Kidney epithelial cell (primary cell): ENCODE data around the gene NOP56. TPM values are rescaled to one million over a fixed set of nuclear protein-coding genes. Genes with fewer than 3 reads are reported as not detected.

Experiments
- DNase-seq: peaks from one replicate; pipeline ENCODE4 v3.0.0-alpha.2; 2010; ENCODE audit warnings: low read depth
- H3K27me3 ChIP-seq: 2 replicates; pipeline ENCODE4 v1.6.0; 2011; ENCODE audit warnings: low read length; ENCODE audit not compliant: control insufficient read depth, insufficient read depth
- H3K36me3 ChIP-seq: 2 replicates; pipeline ENCODE4 v1.5.1; 2011; ENCODE audit warnings: low read length; ENCODE audit not compliant: control insufficient read depth, insufficient read depth
- H3K4me3 ChIP-seq: 2 replicates; pipeline ENCODE4 v1.5.1; 2011; ENCODE audit warnings: low read depth, mild to moderate bottlenecking, control low read depth, low read length
- CTCF ChIP-seq: IDR thresholded peaks from 2 replicates; pipeline ENCODE4 v1.5.1; 2011; ENCODE audit warnings: mild to moderate bottlenecking, moderate library complexity, low read length, control low read depth, inconsistent platforms; ENCODE audit not compliant: insufficient read depth, poor library complexity, severe bottlenecking
- total RNA-seq: library from RNA; depleted of rRNA; stranded (reverse); fragments of >200 nt; gene quantifications from 2 replicates; pipeline ENCODE4 v1.2.3, GENCODE V29; 2015

Gene NOP56
- total RNA-seq, 1 donor from 2014 or later, result 141 TPM

- H3K27me3 ChIP-seq, result no peaks in the 10 kb centered on the region
- H3K4me3 ChIP-seq, result peak overlapping the region; percentile 93
- no peak for TF ChIP-seq CTCF
- peaks cover 9% of the 10 kb centered on the region for H3K36me3 ChIP-seq
- no peak for DNase-seq
These were observed 508 bp downstream of the NOP56 start for GRCh38 chr20:2652724-2653555.

- TF ChIP-seq CTCF, result no peak
- peaks cover 10% of the 10 kb centered on the region for H3K36me3 ChIP-seq
- peak overlapping the region; percentile 93 for H3K4me3 ChIP-seq
- no peak for DNase-seq
- no peaks in the 10 kb centered on the region for H3K27me3 ChIP-seq
These were observed 1.3 kb downstream of the NOP56 start for GRCh38 chr20:2653556-2654383.

- H3K4me3 ChIP-seq, result peak overlapping the region; percentile 93
- TF ChIP-seq CTCF, result no peak
- H3K27me3 ChIP-seq, result no peaks in the 10 kb centered on the region
- H3K36me3 ChIP-seq, result peaks cover 10% of the 10 kb centered on the region
- DNase-seq, result no peak
These were observed 2.0 kb downstream of the NOP56 start for GRCh38 chr20:2654384-2654822.

GRCh38 chr20:2654831-2655230 is 2.4 kb downstream of the NOP56 start:
- peaks cover 10% of the 10 kb centered on the region for H3K36me3 ChIP-seq
- H3K4me3 ChIP-seq, result no peak overlapping the region
- TF ChIP-seq CTCF, result no peak
- no peaks in the 10 kb centered on the region for H3K27me3 ChIP-seq
- DNase-seq, result no peak

- no peak for TF ChIP-seq CTCF
- no peak for DNase-seq
- no peak overlapping the region for H3K4me3 ChIP-seq
- no peaks in the 10 kb centered on the region for H3K27me3 ChIP-seq
- H3K36me3 ChIP-seq, result peaks cover 10% of the 10 kb centered on the region
These were observed 3.1 kb downstream of the NOP56 start for GRCh38 chr20:2655331-2656116.
